Stimulated activated CD4-positive, alpha-beta T cell treated with anti-CD3 and anti-CD28 coated beads, TNF-alpha, amount 100 ng/mL, for 24 hours (primary cell): Measurements from ENCODE around the gene STK16.

Source experiments
- DNase-seq, 3 experiments: peaks; one replicate each; pipeline ENCODE4 v3.0.0-alpha.2; 2020; ENCODE audit warnings: low read depth in 3 of 3

Gene STK16

DNA sequence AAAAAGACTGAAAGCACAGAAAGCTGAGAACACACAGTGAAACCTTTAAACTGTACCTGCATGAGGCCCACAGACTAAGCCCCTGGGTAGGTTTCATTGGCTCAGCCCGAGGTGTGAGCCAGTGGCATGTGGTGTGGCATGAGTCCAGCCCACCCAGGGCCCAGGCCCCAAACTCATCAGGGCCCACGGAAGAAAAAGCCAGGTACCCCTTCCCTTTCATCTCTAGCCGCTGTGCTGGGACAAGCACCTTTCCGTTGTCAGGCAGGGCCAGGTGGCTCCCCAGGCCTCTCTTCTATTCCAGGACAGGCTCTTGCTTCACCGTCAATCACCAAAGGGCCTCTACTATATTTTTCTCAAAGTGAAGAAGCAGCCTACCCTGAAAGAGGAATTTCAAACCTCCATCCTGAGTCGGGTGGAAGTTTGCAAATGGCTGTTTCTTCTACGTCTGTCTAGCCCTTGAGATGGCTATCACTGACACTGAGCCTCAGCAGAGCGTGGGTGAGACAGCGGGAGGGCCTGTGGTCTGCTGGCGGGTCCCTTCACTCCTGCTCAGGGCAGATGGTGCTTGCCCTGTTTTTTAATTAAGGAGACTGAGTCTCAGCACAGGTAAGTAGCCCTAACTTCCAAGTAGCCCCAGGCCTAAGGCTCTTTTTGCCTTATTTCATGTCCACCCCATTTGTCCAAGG, 42.4 kb downstream of the STK16 start:
- DNase-seq, result no peak

- DNase-seq, result no peak
Measured at GRCh38 chr2:219289195-219289536, 43.9 kb downstream of the STK16 start.

DNA sequence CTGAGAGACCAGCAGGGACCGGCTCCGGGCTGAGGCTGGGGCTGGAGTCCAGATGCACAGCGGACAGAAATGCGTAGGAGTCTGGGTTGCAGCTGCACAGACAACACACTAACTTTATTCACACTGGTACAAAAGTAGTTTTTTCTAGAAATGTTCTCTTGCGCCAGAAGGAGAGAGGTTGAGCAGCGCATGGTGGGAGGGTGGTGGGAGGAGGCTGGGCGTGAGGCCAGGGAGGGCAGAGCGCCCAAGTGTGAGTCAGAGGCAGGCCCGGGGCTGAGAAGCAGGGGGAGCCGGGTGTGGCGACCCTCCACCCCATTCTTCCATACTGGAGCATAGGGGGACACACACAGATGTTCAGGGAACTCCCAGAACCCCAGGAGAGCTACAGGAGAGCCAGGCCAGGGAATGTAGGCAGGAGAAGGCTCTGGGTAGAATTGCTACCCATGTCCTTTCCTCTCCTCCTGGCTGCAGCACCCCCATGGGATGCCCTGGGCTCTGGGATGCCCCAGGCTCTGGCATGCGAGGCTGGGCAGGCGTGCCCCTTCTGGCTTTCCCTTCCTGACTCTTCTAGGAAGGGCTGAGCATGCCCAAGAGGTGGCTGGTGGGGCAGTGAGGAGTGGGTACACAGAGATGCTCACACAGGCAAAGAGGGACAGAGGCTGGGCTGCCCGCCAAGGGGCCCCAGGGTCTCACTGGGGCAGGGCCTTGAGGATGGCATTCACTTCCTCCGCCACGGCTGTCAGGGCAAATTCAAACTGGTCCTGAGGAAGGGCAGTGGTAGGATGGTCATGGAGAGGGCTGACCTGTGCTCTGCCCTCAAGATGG, 44.5 kb downstream of the STK16 start:
- DNase-seq, result no peak

- DNase-seq, result no peak
Measured at GRCh38 chr2:219290381-219291171, 45.3 kb downstream of the STK16 start.

DNA sequence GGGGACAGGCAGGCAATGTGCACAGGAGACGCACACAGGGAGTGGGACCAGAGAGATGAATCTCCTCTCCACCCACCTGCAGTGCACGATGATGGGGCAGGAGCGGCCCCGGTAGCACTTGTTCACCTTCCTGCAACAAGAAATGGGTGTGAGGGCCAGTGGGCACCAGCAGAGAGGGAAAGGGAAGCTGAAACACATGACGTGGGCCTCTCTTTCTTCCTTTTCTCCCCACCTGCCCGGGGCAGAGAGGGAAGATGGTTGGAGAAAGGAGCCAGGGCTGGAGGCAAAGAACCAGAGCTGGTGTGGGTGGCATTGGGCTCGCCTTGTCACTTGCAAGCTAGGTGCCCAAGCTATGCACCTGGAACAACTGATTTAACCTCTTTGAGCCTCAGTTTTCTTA, 46.1 kb downstream of the STK16 start:
- DNase-seq, result no peak

DNA sequence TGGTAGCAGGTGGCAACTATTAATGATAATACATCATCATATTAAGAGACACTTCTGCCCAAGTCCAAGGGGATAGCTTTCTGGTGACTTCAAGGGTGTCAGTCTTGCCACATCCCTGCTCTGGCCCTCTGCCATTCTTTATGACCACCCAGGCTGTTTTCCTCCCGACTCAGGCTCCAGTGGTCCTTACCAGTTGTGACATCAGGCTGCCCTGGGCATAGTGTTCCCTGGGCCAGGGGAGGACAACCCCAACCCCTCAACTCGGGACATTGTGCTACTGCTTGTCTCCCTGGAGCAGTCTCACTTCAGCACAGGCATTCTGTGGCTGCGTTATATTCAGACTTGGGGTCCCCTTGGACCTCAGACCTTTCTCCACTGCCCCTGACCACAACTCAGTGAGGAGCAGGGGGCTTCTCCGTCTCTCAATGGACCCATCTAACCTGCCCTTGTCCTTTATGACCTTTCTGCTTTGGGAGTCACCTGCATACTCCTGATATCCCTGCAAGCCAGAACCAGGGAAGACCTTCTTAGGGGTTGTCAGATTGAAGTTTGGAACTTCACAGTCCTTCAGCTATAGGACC, 46.7 kb downstream of the STK16 start:
- no peak for DNase-seq

- no peak for DNase-seq
Measured at GRCh38 chr2:219292616-219293015, 47.3 kb downstream of the STK16 start.

GRCh38 chr2:219293736-219294231, 48.5 kb downstream of the STK16 start:
- no peak for DNase-seq

- DNase-seq, result peak; percentile 78 to 89 (median 81)
Measured at GRCh38 chr2:219294356-219295351, 49.4 kb downstream of the STK16 start.

DNA sequence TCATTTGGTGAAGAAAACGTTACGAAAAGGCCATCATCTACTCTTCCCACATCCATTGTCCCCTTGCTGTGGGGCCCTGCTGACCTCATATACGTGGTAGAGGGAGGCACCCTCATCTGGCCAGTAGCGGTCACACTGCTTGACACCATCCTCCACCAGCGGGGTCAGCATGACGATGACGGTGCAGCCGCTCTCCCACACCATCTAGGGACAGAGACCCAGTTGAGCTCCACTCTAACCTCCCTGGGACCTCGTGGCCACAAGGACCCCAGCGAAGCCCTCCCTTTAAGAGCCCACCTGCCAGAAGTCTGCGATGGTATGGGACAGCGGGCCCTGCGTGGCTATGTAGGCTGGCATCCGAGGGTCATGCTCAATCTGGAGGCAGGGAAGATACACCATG, 50.9 kb downstream of the STK16 start:
- DNase-seq, result no peak

DNA sequence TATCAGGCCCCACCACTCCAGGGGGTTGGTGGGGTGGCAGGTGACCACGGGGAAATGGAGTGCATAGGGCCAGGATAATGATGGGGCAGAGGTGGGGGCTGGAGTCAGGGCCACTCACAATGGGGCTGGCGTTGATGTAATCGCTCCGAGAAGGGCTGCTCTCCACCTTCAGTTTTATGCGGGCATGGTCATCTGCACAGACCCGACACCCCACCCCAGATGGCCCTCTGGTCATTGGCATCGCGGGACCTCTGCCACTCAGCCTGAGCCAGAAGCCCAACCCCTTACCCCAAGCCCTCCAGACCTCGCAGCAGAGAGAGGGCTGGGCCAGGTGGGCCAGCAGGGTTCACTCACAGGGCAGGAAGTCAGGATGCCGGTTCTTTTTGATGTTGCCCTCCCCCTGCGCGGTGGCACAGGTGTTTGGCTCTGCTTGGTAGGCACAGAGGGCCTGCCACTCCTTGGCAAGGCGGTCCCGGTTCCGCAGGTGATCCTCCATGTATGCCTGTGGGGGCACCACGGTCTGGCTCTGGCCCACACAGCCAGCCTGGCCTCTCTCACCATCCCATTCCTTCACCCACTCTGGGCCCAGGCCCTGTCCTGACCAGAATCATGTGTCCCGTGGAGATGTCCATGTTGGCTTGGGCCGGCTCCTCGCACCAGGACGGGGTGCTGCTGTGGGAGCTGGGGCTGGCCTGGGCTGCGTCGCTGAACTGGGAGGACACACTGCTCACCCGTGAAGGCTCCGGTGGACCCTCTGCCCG, 51.5 kb downstream of the STK16 start:
- DNase-seq, result no peak

GRCh38 chr2:219297766-219298456, 52.6 kb downstream of the STK16 start:
- DNase-seq, result no peak

- peak; percentile 81 to 93 (median 87) for DNase-seq
Measured at GRCh38 chr2:219298759-219299371, 53.6 kb downstream of the STK16 start.

DNA sequence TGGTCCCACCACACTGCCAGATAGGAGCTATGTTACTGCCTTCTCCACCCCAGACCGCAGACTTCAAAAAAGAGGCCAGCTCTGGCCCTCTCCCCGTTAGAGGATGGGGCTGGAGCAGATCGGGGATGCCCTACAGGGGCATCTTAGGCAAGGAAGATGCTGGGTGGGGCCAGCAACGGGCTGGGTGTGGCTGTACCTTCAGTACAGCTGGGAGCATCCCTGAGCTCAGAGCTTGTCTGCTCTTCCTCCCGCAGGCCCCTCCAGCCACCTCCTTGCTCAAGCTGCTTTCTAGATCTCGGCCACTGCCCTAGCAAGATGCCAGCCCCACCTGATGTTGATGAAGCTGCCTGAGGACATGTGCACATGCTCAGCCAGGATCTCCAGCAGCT, 54.1 kb downstream of the STK16 start:
- no peak for DNase-seq
